NT2/D1 (cell line): Measurements from ENCODE around the gene KLF15.

Experiments
- SUZ12 ChIP-seq: IDR thresholded peaks from 2 replicates; pipeline ENCODE4 v1.6.1; 2011; ENCODE audit not compliant: insufficient read length, insufficient read depth; ENCODE audit errors: extremely low read depth
- YY1 ChIP-seq: IDR thresholded peaks from 2 replicates; pipeline ENCODE4 v1.6.1; 2011; ENCODE audit not compliant: insufficient read length, insufficient read depth

- no peak for TF ChIP-seq SUZ12
- no peak for TF ChIP-seq YY1
Observed at GRCh38 chr3:126355777-126356372, 1.3 kb downstream of the KLF15 start.
